Astrocyte of the spinal cord (primary cell): Measurements from ENCODE around the gene ZNF136.

ENCODE experiments used
- DNase-seq: peaks from one replicate; pipeline ENCODE4 v3.0.0; 2011; ENCODE audit warnings: low read depth, low spot score
- H3K4me3 ChIP-seq: 2 replicates; pipeline ENCODE4 v1.5.1; 2011; ENCODE audit warnings: low read depth, mild to moderate bottlenecking, low read length, moderate library complexity
- CTCF ChIP-seq: IDR thresholded peaks from 2 replicates; pipeline ENCODE4 v1.5.1; 2012; ENCODE audit warnings: low read depth, mild to moderate bottlenecking, low read length, inconsistent platforms
- in situ Hi-C: cut with HindIII; loops from 2 replicates; pipeline ENCODE4 v1.10.0; 2017; ENCODE audit warnings: low sequenced_read_pairs

Gene ZNF136

GRCh38 chr19:12187625-12188024 is 24.7 kb downstream of the ZNF136 start:
- in situ Hi-C loops: no loop called here
- no peak overlapping the region for H3K4me3 ChIP-seq
- no peak for DNase-seq
- TF ChIP-seq CTCF: no peak

- in situ Hi-C loops: no loop called here
- DNase-seq: peak; percentile 65
- TF ChIP-seq CTCF: no peak
- peak overlapping the region; percentile 49 for H3K4me3 ChIP-seq
These were observed 32.2 kb downstream of the ZNF136 start for GRCh38 chr19:12194827-12195731.

GRCh38 chr19:12198136-12198535 is 35.2 kb downstream of the ZNF136 start:
- no peak overlapping the region for H3K4me3 ChIP-seq
- DNase-seq: no peak
- TF ChIP-seq CTCF: no peak
- in situ Hi-C loops: no loop called here

- DNase-seq: no peak
- no peak overlapping the region for H3K4me3 ChIP-seq
- in situ Hi-C loops: no loop called here
- TF ChIP-seq CTCF: no peak
These were observed 37.0 kb downstream of the ZNF136 start for GRCh38 chr19:12199757-12200419.

- no peak overlapping the region for H3K4me3 ChIP-seq
- in situ Hi-C loops: no loop called here
- DNase-seq: no peak
These were observed 39.4 kb downstream of the ZNF136 start for GRCh38 chr19:12202250-12202649.

GRCh38 chr19:12205296-12205695 is 42.4 kb downstream of the ZNF136 start:
- no peak for DNase-seq
- in situ Hi-C loops: no loop called here
- no peak for TF ChIP-seq CTCF
- H3K4me3 ChIP-seq: no peak overlapping the region

More at GRCh38 chr19:12202250-12202649, 39.4 kb downstream of the ZNF136 start:
- no peak for TF ChIP-seq CTCF
